Nephron (organoid): ENCODE data around the gene RIBC1.

Source experiments
- H3K27ac Mint-ChIP-seq, 3 experiments: 2 replicates each; pipeline ENCODE4 v1.8.0; 2020; ENCODE audit warnings: mixed read lengths in 3 of 3, mild to moderate bottlenecking in 2 of 3, moderate library complexity in 1 of 3
- H3K27me3 Mint-ChIP-seq: 2 replicates; pipeline ENCODE4 v1.8.0; 2021; ENCODE audit warnings: low read depth, mild to moderate bottlenecking, moderate library complexity, mixed read lengths
- H3K36me3 Mint-ChIP-seq: 2 replicates; pipeline ENCODE4 v1.8.0; 2020; ENCODE audit warnings: low read depth, mixed read lengths
- H3K4me1 Mint-ChIP-seq: 2 replicates; pipeline ENCODE4 v1.8.0; 2020; ENCODE audit warnings: mixed read lengths
- H3K4me3 Mint-ChIP-seq, 3 experiments: 2 replicates each; pipeline ENCODE4 v1.8.0; 2020; ENCODE audit warnings: mild to moderate bottlenecking in 3 of 3, mixed read lengths in 3 of 3, moderate library complexity in 2 of 3
- H3K9me3 Mint-ChIP-seq: 2 replicates; pipeline ENCODE4 v1.8.0; 2020; ENCODE audit warnings: mixed read lengths
- CTCF ChIP-seq, 3 experiments: fragments of 200-600 bp; sonication (generic); IDR thresholded peaks; one replicate each; pipeline ENCODE4 v1.5.0; 2021; ENCODE audit warnings: antibody characterized with exemption in 3 of 3; ENCODE audit not compliant: unreplicated experiment in 3 of 3

Gene RIBC1

GRCh38 chrX:53438174-53438831 lies 15.6 kb downstream of the RIBC1 start:
- H3K36me3 Mint-ChIP-seq: no peaks in the 10 kb centered on the region
- H3K9me3 Mint-ChIP-seq: peaks cover 7% of the 10 kb centered on the region
- TF ChIP-seq CTCF (IDR thresholded peaks at IDR 0.05; ENCODE audit: unreplicated experiment in 3 of 3): no peak
- peaks cover 16% of the 10 kb centered on the region for H3K4me1 Mint-ChIP-seq
- no peak overlapping the region for H3K4me3 Mint-ChIP-seq
- H3K27ac Mint-ChIP-seq: no peak overlapping the region
- H3K27me3 Mint-ChIP-seq: peaks cover 9% of the 10 kb centered on the region

GRCh38 chrX:53438832-53439230 lies 16.2 kb downstream of the RIBC1 start:
- TF ChIP-seq CTCF (IDR thresholded peaks at IDR 0.05; ENCODE audit: unreplicated experiment in 3 of 3): no peak
- H3K4me1 Mint-ChIP-seq: peaks cover 16% of the 10 kb centered on the region
- H3K27ac Mint-ChIP-seq: no peak overlapping the region
- peaks cover 8% of the 10 kb centered on the region for H3K9me3 Mint-ChIP-seq
- no peaks in the 10 kb centered on the region for H3K36me3 Mint-ChIP-seq
- peaks cover 9% of the 10 kb centered on the region for H3K27me3 Mint-ChIP-seq
- H3K4me3 Mint-ChIP-seq: no peak overlapping the region

- Mint-ChIP-seq H3K4me3 (peak overlapping the region; percentile 61 to 77 (median 67)), H3K4me1 (peaks cover 6% of the 10 kb centered on the region), H3K9me3 (peaks cover 10% of the 10 kb centered on the region), H3K27me3 (peaks cover 9% of the 10 kb centered on the region), H3K36me3 (no peaks in the 10 kb centered on the region), H3K27ac (peak overlapping the region in 2 of 3 experiments; percentile 6 to 25)
- no peak for TF ChIP-seq CTCF (IDR thresholded peaks at IDR 0.05; ENCODE audit: unreplicated experiment in 3 of 3)
These were observed 17.4 kb downstream of the RIBC1 start for GRCh38 chrX:53440101-53440500.

GRCh38 chrX:53440621-53441517 lies 18.2 kb downstream of the RIBC1 start:
- H3K36me3 Mint-ChIP-seq: no peaks in the 10 kb centered on the region
- TF ChIP-seq CTCF (IDR thresholded peaks at IDR 0.05; ENCODE audit: unreplicated experiment in 3 of 3): no peak
- H3K27ac Mint-ChIP-seq: peak overlapping the region in 2 of 3 experiments; percentile 6 to 25
- peaks cover 6% of the 10 kb centered on the region for H3K4me1 Mint-ChIP-seq
- peaks cover 9% of the 10 kb centered on the region for H3K27me3 Mint-ChIP-seq
- peak overlapping the region; percentile 77 to 80 (median 78) for H3K4me3 Mint-ChIP-seq
- H3K9me3 Mint-ChIP-seq: peaks cover 8% of the 10 kb centered on the region

- Mint-ChIP-seq H3K9me3 (peaks cover 8% of the 10 kb centered on the region), H3K4me3 (peak overlapping the region; percentile 77 to 80 (median 78)), H3K27ac (no peak overlapping the region), H3K36me3 (no peaks in the 10 kb centered on the region), H3K27me3 (peaks cover 9% of the 10 kb centered on the region), H3K4me1 (peaks cover 6% of the 10 kb centered on the region)
- no peak for TF ChIP-seq CTCF (IDR thresholded peaks at IDR 0.05; ENCODE audit: unreplicated experiment in 3 of 3)
These were observed 19.1 kb downstream of the RIBC1 start for GRCh38 chrX:53441531-53442321.
